ENCODE results near the gene ATP1B1.

ATP1B1 gene

GRCh38 chr1:169106095-169106920, at the start of gene ATP1B1:
TSS of gene ATP1B1 (plus strand) at chr1:169106690. CDS start at chr1:169106830, 140 bp downstream.
- DNase-seq, result peak; percentile 87 to 91
- TF ChIP-seq POLR2A (IDR thresholded peaks at IDR 0.05; ENCODE audit: low read length), result peak; percentile 69
- no peak for TF ChIP-seq GATA1 (IDR thresholded peaks at IDR 0.05; ENCODE audit: low read depth, low read length)

- TF ChIP-seq POLR2A (IDR thresholded peaks at IDR 0.05; ENCODE audit: low read length), result no peak
- no peak for DNase-seq
Observed at GRCh38 chr1:169059421-169059820, 47.1 kb upstream of the ATP1B1 start.

GRCh38 chr1:169060043-169060722, 46.3 kb upstream of the ATP1B1 start:
- TF ChIP-seq GATA1 (IDR thresholded peaks at IDR 0.05; ENCODE audit: low read depth, low read length) (no peak), POLR2A (IDR thresholded peaks at IDR 0.05; ENCODE audit: low read length) (no peak)

GRCh38 chr1:169060919-169061639, 45.4 kb upstream of the ATP1B1 start:
- no peak for DNase-seq
- no peak for TF ChIP-seq POLR2A (IDR thresholded peaks at IDR 0.05; ENCODE audit: low read length)
- TF ChIP-seq GATA1 (IDR thresholded peaks at IDR 0.05; ENCODE audit: low read depth, low read length), result no peak

More at GRCh38 chr1:169060043-169060722, 46.3 kb upstream of the ATP1B1 start:
- DNase-seq, result no peak

- TF ChIP-seq GATA1 (IDR thresholded peaks at IDR 0.05; ENCODE audit: low read depth, low read length) (no peak), POLR2A (IDR thresholded peaks at IDR 0.05; ENCODE audit: low read length) (no peak)
- DNase-seq, result no peak
Observed at GRCh38 chr1:169062152-169062551, 44.3 kb upstream of the ATP1B1 start.

DNA sequence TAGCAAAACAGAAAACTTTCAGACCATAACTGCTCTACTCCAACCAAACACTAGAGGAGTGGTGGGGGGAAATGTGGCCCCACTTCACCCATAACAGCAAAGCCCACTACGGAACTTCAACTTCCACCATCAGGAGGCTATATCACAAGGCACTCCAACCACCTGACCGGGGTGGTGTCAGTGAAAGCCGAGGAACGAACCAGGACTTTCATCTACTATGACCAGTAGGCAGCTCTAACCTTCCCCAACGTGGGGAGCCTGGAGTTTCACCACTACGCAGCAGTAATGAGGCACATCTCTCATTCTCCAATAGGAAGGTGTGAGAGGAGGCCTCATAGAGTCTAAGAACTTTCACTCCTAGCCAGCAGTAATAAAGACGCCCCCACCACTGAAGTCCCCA, 42.4 kb upstream of the ATP1B1 start:
- TF ChIP-seq GATA1 (IDR thresholded peaks at IDR 0.05; ENCODE audit: low read depth, low read length), result no peak
- TF ChIP-seq POLR2A (IDR thresholded peaks at IDR 0.05; ENCODE audit: low read length), result no peak
- no peak for DNase-seq

- TF ChIP-seq GATA1 (IDR thresholded peaks at IDR 0.05; ENCODE audit: low read depth, low read length), result no peak
- no peak for TF ChIP-seq POLR2A (IDR thresholded peaks at IDR 0.05; ENCODE audit: low read length)
- no peak for DNase-seq
Observed at GRCh38 chr1:169070547-169070946, 35.9 kb upstream of the ATP1B1 start.

DNA sequence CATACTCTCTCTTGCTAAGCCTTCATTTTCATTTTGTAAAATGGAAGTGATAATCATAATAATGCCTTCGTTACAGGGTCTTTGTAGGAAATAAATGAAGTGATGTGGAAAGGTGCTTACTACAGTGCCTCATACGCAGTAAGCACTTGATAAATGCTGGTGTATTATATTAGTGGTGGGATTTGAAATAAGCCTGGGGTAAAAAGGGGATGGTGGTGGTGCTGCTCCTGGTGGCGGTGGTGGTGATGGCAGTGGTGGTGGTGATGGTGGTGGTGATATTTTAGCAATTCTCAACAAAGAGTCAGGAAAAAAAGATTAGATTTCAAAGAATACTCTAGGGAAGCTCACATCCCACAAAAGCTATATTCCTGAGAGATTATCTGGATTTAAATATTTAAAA, 35.5 kb upstream of the ATP1B1 start:
- no peak for DNase-seq
- no peak for TF ChIP-seq GATA1 (IDR thresholded peaks at IDR 0.05; ENCODE audit: low read depth, low read length)
- no peak for TF ChIP-seq POLR2A (IDR thresholded peaks at IDR 0.05; ENCODE audit: low read length)

GRCh38 chr1:169072945-169073725, 33.4 kb upstream of the ATP1B1 start:
- DNase-seq, result no peak

GRCh38 chr1:169078163-169078883, 28.2 kb upstream of the ATP1B1 start:
- TF ChIP-seq POLR2A (IDR thresholded peaks at IDR 0.05; ENCODE audit: low read length), result no peak
- no peak for TF ChIP-seq GATA1 (IDR thresholded peaks at IDR 0.05; ENCODE audit: low read depth, low read length)
- DNase-seq, result no peak

More at GRCh38 chr1:169072945-169073725, 33.4 kb upstream of the ATP1B1 start:
- TF ChIP-seq GATA1 (IDR thresholded peaks at IDR 0.05; ENCODE audit: low read depth, low read length), result no peak
- no peak for TF ChIP-seq POLR2A (IDR thresholded peaks at IDR 0.05; ENCODE audit: low read length)

- TF ChIP-seq POLR2A (IDR thresholded peaks at IDR 0.05; ENCODE audit: low read length), result no peak
- TF ChIP-seq GATA1 (IDR thresholded peaks at IDR 0.05; ENCODE audit: low read depth, low read length), result no peak
- DNase-seq, result no peak
Observed at GRCh38 chr1:169081503-169082123, 24.9 kb upstream of the ATP1B1 start.

- TF ChIP-seq POLR2A (IDR thresholded peaks at IDR 0.05; ENCODE audit: low read length) (no peak), GATA1 (IDR thresholded peaks at IDR 0.05; ENCODE audit: low read depth, low read length) (no peak)
- DNase-seq, result no peak
Observed at GRCh38 chr1:169085911-169086310, 20.6 kb upstream of the ATP1B1 start.

Data from erythroblast (primary cell).